Upper lobe of left lung (tissue), 4 donors: Measurements from ENCODE around the gene SLCO1B3.
"Not testable (repeated sequence)": the region's sequence is repeated elsewhere in the genome, so short reads cannot be mapped to it uniquely, and the experiment has no call there.

ENCODE experiments used
- CTCF ChIP-seq, 6 experiments: fragments of 450-650 bp in 4 of 6; fragments of 200-600 bp in 2 of 6; sonication (generic) in 2 of 6; IDR thresholded peaks; one replicate each; pipeline ENCODE4 v1.5.1; 2016 to 2019; ENCODE audit warnings: antibody characterized with exemption in 6 of 6
- POLR2A ChIP-seq, 4 donors: fragments of 450-650 bp; IDR thresholded peaks; one replicate each; pipeline ENCODE4 v1.5.1; 2016 to 2017; ENCODE audit warnings: antibody characterized with exemption in 4 of 4, mild to moderate bottlenecking in 2 of 4

GRCh38 chr12:20779971-20780370 is 30.5 kb upstream of the SLCO1B3 start:
- not testable (repeated sequence) for TF ChIP-seq CTCF, POLR2A (IDR thresholded peaks at IDR 0.05)
